HEK293T (cell line): ENCODE data around the gene PRSS1.

ENCODE experiments used
- ARNT ChIP-seq: fragments of 450-650 bp; IDR thresholded peaks from 2 replicates; pipeline ENCODE4 v1.6.1; 2017; ENCODE audit warnings: mild to moderate bottlenecking
- ELF4 ChIP-seq: fragments of 450-650 bp; IDR thresholded peaks from 2 replicates; pipeline ENCODE4 v1.6.1; 2017; ENCODE audit warnings: antibody characterized with exemption
- FOXK2 ChIP-seq: fragments of 450-650 bp; IDR thresholded peaks from 2 replicates; pipeline ENCODE4 v1.6.1; 2016; ENCODE audit warnings: mild to moderate bottlenecking
- FOXM1 ChIP-seq: fragments of 450-650 bp; IDR thresholded peaks from 2 replicates; pipeline ENCODE4 v1.6.1; 2017; ENCODE audit warnings: mild to moderate bottlenecking, borderline replicate concordance
- HDGF ChIP-seq: fragments of 450-650 bp; IDR thresholded peaks from 2 replicates; pipeline ENCODE4 v1.6.1; 2017; ENCODE audit warnings: antibody characterized with exemption, borderline replicate concordance
- L3MBTL2 ChIP-seq: fragments of 450-650 bp; conservative IDR thresholded peaks from 2 replicates; pipeline ENCODE4 v1.6.1; 2016; ENCODE audit warnings: mild to moderate bottlenecking
- NFRKB ChIP-seq: fragments of 450-650 bp; IDR thresholded peaks from 2 replicates; pipeline ENCODE4 v1.6.1; 2016; ENCODE audit warnings: mild to moderate bottlenecking, moderate library complexity
- SP1 ChIP-seq: fragments of 450-650 bp; IDR thresholded peaks from 2 replicates; pipeline ENCODE4 v1.6.1; 2017
- SUZ12 ChIP-seq: fragments of 450-650 bp; IDR thresholded peaks from 2 replicates; pipeline ENCODE4 v1.6.1; 2016; ENCODE audit warnings: mild to moderate bottlenecking
- ZNF384 ChIP-seq: fragments of 450-650 bp; IDR thresholded peaks from 2 replicates; pipeline ENCODE4 v1.6.1; 2016

DNA sequence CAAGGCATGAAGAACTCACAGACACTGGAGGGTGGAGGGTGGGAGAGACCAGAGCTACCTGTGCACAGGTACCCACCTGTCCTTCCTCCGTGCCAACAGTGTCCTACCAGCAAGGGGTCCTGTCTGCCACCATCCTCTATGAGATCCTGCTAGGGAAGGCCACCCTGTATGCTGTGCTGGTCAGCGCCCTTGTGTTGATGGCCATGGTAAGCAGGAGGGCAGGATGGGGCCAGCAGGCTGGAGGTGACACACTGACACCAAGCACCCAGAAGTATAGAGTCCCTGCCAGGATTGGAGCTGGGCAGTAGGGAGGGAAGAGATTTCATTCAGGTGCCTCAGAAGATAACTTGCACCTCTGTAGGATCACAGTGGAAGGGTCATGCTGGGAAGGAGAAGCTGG lies 43.3 kb downstream of the PRSS1 start:
- TF ChIP-seq NFRKB = no peak
- no peak for TF ChIP-seq HDGF
- TF ChIP-seq FOXK2 = no peak
- TF ChIP-seq ARNT = no peak
- TF ChIP-seq ZNF384 = no peak
- TF ChIP-seq SP1 = no peak
- TF ChIP-seq L3MBTL2 = no peak
- TF ChIP-seq ELF4 = no peak
- TF ChIP-seq FOXM1 = no peak
- TF ChIP-seq SUZ12 = no peak
